ENCODE measurements around the gene LTV1.

Gene LTV1

DNA sequence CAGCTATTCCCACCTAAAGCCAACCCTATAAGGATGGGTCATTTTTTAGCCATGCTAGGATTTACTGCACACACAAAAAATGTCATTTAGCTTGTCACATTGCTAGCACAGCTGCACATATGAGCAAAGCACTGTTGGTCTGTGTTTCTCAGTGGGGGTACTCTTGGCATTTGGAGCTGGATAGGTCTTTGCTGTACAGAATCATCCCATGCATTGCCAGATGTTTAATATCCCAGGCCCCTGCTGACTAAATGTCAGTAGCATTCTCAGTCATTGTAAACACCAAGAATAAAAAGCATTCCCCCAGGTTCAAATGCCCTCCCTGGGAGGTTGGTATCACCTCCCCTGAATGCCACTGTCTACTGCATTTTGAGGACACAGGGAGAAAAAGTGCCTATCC lies 14.6 kb upstream of the LTV1 start:
- no peak for TF ChIP-seq CTCF (conservative IDR thresholded peaks at IDR 0.05; ENCODE audit: low read length)
- no peak overlapping the region for H3K4me3 ChIP-seq (ENCODE audit: low read length)
- no peak for DNase-seq (ENCODE audit: low read depth)

GRCh38 chr6:143836150-143836549 lies 7.0 kb upstream of the LTV1 start:
- no peak for DNase-seq (ENCODE audit: low read depth)
- TF ChIP-seq CTCF (conservative IDR thresholded peaks at IDR 0.05; ENCODE audit: low read length), result no peak
- no peak overlapping the region for H3K4me3 ChIP-seq (ENCODE audit: low read length)

DNA sequence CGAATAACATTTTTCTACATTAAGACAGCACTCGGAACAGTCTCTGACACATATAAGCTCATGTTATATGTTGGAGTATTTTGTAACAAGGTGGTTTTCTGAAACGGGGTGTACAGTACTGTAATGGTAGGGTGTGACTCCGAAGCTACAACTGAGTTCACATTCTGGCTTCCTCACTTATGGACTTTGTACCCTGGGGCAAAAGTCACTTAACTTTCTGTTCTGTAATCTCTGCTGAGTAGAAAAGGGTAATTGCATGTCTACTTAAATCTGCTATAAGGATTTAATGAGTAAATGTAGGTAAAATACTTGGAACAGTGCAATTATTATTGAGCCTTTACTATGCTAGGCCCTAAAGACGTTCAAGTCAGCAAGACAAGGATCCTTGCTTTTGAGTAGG lies 4.7 kb upstream of the LTV1 start:
- H3K4me3 ChIP-seq (ENCODE audit: low read length), result no peak overlapping the region
- no peak for DNase-seq (ENCODE audit: low read depth)
- no peak for TF ChIP-seq CTCF (conservative IDR thresholded peaks at IDR 0.05; ENCODE audit: low read length)

DNA sequence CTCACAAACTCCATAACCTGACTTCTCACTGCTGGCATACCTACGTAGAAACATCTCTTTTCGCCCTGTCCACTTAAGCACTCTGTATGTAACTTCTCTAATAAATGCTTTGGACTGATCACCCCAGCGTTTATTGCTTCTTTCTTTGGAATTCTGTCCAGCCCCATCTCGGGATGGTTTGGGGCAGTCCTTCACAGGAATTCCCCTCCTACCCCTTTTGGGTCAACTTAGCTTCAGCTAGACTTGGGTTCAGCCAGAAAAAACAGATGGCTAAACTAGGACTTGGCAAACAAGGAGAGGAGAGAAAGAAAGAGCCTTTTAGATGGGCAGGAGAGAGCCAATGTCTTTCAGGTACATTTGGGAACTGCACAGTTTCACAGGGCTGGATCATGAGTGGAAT lies 3.9 kb upstream of the LTV1 start:
- no peak for DNase-seq (ENCODE audit: low read depth)
- no peak for TF ChIP-seq CTCF (conservative IDR thresholded peaks at IDR 0.05; ENCODE audit: low read length)
- no peak overlapping the region for H3K4me3 ChIP-seq (ENCODE audit: low read length)

- no peak overlapping the region for H3K4me3 ChIP-seq (ENCODE audit: low read length)
- no peak for TF ChIP-seq CTCF (conservative IDR thresholded peaks at IDR 0.05; ENCODE audit: low read length)
- no peak for DNase-seq (ENCODE audit: low read depth)
These were observed 2.4 kb upstream of the LTV1 start for GRCh38 chr6:143840595-143841265.

DNA sequence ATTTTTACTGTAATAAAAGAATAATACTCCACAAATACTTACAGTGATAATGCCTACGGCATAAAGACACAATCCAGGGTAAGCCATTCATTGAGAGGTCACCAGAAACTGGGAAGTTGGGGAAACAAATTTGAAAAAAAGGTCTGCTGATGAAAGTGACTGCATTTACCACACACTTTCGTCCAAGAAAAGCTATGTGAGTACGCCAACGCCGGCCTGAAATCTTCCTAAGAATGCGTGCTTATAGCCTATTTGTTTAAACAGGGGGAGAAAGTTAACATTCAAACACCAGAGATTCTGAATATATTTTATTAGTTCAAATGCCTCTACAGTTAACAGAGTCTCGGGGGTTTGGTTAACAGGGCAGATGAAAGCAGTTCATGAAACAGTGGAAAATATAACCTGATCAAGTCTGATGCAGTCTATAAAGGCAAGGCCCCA lies 657 bp upstream of the LTV1 start:
- H3K4me3 ChIP-seq (ENCODE audit: low read length), result peak overlapping the region; percentile 91
- DNase-seq (ENCODE audit: low read depth), result peak; percentile 47
- no peak for TF ChIP-seq CTCF (conservative IDR thresholded peaks at IDR 0.05; ENCODE audit: low read length)

GRCh38 chr6:143843677-143843999 lies 500 bp downstream of the LTV1 start:
- TF ChIP-seq CTCF (conservative IDR thresholded peaks at IDR 0.05; ENCODE audit: low read length), result no peak
- no peak for DNase-seq (ENCODE audit: low read depth)

More at GRCh38 chr6:143843677-143843999, 500 bp downstream of the LTV1 start:
- peak overlapping the region; percentile 91 for H3K4me3 ChIP-seq (ENCODE audit: low read length)

Measured in AG10803 (cell line).